PFSK-1 (cell line): ENCODE measurements around the gene CCDC27.

Experiments used
- FOXP2 ChIP-seq: optimal IDR thresholded peaks from 2 replicates; pipeline ENCODE3; 2011; ENCODE audit warnings: borderline replicate concordance, control low read depth, inconsistent platforms; ENCODE audit not compliant: insufficient read depth; ENCODE audit errors: extremely low read length, extremely low read depth
- POLR2AphosphoS5 ChIP-seq: IDR thresholded peaks from 2 replicates; pipeline ENCODE4 v1.6.1; 2012; ENCODE audit warnings: low read depth, mild to moderate bottlenecking, control low read depth, low read length, moderate library complexity
- REST ChIP-seq, 2 experiments: IDR thresholded peaks; 2 replicates each; pipeline versions ENCODE4 v1.6.1 to v1.8.0; 2011 to 2012; ENCODE audit warnings: low read depth in 2 of 2, low read length in 2 of 2, control low read depth in 1 of 2, inconsistent platforms in 1 of 2, mild to moderate bottlenecking in 1 of 2, moderate library complexity in 1 of 2; ENCODE audit not compliant: insufficient read depth in 1 of 2
- SIN3A ChIP-seq: IDR thresholded peaks from 2 replicates; pipeline ENCODE4 v1.6.1; 2012; ENCODE audit warnings: mild to moderate bottlenecking, low read length, moderate library complexity, borderline replicate concordance; ENCODE audit not compliant: insufficient read depth
- TAF1 ChIP-seq: IDR thresholded peaks from 2 replicates; pipeline ENCODE4 v1.6.1; 2012; ENCODE audit warnings: low read length, control low read depth, borderline replicate concordance; ENCODE audit not compliant: insufficient read depth

Gene CCDC27

GRCh38 chr1:3796215-3797061 is 44.2 kb downstream of the CCDC27 start, which contains the start of gene LRRC47:
Gene LRRC47 (minus strand): TSS chr1:3796498. CDS start chr1:3796476, 22 bp downstream.
- peak; percentile 66 for TF ChIP-seq FOXP2
- peak; percentile 84; the same call in 1 of the 2 replicates for TF ChIP-seq TAF1
- peak; percentile 67 for TF ChIP-seq POLR2AphosphoS5
- TF ChIP-seq SIN3A = peak; percentile 84; the same call in 1 of the 2 replicates
- TF ChIP-seq REST (IDR thresholded peaks at IDR 0.05; ENCODE audit: insufficient read depth in 1 of 2, low read depth in 2 of 2, low read length in 2 of 2) = no peak

DNA sequence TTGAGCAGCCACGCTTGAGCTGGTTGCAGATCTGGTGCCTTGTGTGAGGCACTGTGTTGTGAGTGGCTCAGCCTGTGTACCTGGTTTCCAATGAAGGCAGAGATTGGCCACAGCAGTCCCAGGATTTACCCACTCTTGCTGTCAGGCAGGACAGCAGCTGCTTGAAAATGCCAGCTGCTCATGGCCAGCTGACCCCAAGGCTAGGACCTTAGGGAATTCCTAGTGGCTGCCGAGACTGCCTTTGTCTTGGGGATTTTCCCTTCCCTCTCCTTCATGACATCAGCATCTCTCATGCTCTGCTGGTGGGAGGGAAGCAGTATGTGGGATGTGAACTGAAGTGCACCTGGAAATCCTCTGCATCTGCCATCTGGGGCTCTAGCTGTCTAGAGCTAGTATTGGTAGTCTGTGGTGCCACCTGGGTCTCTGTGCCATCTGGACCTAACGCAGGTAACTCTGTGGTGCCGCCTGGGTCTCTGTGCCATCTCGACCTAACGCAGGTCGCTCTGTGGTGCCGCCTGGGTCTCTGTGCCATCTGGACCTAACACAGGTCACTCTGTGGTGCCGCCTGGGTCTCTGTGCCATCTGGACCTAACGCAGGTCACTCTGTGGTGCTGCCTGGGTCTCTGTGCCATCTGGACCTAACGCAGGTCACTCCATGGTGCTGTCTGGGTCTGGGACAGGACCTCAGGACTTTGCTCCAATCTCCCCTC is 47.9 kb downstream of the CCDC27 start:
- TF ChIP-seq REST (IDR thresholded peaks at IDR 0.05; ENCODE audit: insufficient read depth in 1 of 2, low read depth in 2 of 2, low read length in 2 of 2) (no peak), FOXP2 (no peak), SIN3A (no peak), TAF1 (no peak)

DNA sequence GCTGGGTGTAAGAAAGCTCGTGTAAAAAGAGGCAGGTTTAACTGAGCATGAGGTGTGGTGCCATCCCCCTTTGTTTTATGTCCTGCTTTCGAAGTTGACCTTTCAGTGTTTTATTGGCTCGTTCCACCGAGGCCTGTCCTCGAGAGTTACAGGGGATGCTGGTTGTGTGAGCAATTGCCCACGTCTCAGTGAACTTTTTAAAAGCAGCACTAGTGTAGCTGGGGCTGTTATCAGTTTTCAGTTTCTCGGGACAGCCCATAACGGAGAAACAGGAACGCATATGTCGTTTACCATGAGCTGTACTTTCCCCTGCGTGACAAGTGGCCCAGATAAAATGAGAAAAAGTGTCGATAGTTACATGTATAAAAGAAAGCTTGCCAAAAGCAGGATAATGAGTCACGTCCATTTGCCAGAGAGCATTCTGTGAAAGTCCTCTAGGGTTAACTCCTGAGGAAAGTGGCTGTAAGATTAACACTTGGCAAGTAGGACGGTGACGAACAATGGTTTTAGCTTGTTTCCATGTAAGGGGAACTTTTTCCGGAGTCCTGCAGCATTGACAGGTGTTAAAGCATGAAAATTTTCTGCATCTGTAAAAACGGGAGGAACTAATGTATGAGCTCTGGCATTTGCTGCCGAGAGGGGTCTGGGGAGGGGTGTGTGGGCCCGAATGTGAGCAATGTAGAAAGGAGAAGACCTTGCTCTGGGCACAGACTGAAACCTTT is 51.8 kb downstream of the CCDC27 start:
- TF ChIP-seq TAF1 (no peak), FOXP2 (no peak), SIN3A (no peak), POLR2AphosphoS5 (no peak), REST (IDR thresholded peaks at IDR 0.05; ENCODE audit: insufficient read depth in 1 of 2, low read depth in 2 of 2, low read length in 2 of 2) (no peak)

- TF ChIP-seq POLR2AphosphoS5 (no peak), SIN3A (no peak), TAF1 (no peak), REST (IDR thresholded peaks at IDR 0.05; ENCODE audit: insufficient read depth in 1 of 2, low read depth in 2 of 2, low read length in 2 of 2) (no peak), FOXP2 (no peak)
Observed at GRCh38 chr1:3805038-3805437, 52.8 kb downstream of the CCDC27 start.
